ENCODE measurements around the gene GH1.
A peak's percentile ranks its signal among the peaks of the same experiment; 100 is the strongest.
"Not testable (repeated sequence)": the region's sequence is repeated elsewhere in the genome, so short reads cannot be mapped to it uniquely, and the experiment has no call there.

The GH1 gene

DNA sequence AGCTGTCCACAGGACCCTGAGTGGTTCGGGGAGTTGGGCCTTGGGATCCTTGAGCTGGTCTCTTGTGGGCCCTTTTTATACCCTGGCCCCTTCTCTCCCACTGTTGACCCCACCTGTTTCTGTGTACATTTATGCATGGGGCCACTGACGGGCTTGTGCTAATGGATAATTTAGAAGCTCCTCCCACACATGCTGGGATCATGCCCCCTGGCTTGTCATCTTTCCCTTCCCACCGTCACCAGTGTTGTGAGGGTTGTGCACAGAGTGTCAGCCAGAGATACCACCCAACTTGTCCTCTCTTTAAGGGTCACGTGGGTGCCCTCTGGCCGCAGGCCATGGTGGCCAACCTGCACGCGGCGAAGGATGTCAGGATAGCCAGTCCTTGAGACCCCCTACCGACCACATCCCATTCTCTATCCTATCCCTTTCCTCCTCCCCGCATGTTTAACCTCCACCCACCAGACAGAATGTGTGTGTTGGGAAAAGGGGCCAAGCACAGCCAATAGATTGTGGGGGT is at the start of gene GH1:
TSS of gene GH1 (minus strand) at position 51 of the 517 bp plus-strand sequence. CDS start 63 bp downstream, outside the sequence.
- not testable (repeated sequence) for DNase-seq

DNA sequence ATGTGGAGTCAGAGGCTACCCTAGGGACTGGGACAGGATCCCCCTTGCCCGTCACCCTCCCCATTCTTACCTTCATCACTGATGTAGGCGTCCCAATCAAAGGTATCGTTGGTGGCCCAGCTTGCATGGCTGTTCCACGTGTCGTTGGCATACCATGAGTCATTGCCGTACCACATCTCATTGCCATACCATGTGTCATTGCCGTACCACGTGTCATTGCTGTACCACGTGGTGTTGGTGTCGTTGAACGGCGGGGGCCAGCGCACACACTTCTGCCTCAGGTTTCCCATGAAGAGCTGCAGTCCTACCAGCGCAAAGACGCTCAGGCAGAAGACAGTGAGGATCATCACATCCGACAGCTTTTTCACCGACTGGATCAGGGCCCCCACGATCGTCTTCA is 49.3 kb upstream of the GH1 start:
- no peak for DNase-seq

DNA sequence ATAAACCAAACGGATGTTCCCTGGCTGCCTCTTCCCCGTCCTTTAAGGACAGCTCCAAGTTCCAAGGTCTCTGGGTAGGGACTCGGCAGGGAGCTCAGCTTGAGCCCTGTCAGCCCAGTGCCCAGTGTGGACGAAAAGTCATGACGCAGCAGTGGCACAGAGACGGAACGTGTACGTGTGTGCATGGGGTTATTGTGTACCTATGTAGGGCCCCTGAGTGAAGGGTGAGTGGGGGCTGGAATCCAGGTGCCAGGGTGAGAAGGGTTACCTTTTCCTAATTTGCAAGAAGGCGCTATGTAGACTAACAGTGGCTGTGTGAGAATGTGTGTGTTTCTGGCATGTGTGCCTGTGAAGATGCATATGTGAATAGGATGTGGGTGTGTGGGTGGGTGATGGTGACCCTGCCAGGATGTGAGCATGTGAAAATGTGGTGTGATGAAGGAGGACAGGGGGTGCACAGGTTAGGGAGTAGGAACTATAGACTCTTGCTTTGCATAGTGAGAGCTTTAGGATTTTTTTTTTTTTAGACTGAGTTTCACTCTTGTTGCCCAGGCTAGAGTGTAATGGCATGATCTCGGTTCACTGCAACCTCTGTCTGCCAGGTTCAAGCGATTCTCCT is 48.1 kb upstream of the GH1 start:
- DNase-seq = no peak

DNA sequence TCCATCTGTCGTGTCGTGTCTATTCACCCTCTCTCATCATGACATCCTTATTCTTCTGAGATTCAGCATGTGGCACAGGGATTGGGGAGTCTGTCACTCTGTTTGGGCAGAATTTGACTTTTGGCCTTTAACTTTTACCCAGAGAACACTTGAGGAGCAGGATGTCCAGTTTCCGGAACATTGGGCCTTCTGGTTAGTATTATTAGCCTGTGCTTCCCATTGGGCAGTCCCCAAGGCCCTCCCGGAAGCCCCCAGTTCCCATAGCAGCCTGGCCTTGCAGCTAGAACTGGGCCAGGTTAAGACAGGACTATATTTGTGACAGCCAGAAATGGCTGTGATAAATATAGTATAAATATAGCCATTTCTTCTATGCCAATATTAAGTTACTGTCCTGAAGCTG is 44.5 kb upstream of the GH1 start:
- no peak for DNase-seq

DNA sequence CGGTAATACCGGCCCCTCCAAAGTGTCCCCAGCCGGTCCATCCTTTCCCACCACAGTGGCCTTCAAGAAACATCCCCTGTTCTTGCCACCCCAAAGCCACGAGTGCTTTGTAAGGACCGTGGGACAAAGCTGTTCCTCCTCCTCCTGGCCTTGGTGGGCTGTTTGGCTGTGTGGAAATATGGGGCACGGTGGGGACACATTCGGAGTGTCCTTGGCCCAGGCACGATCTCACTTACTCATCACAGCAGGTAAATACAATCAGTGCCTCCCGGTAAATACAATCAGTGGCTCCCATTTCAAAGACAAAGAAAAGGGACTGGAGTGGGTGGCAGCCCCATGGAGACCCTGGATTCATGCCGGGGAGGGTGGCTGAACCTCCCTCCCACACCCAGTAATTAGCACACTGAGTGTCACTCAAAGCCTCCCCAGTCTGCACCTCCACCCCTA is 43.7 kb upstream of the GH1 start:
- DNase-seq = peak in 1 of 2 experiments; percentile 32

DNA sequence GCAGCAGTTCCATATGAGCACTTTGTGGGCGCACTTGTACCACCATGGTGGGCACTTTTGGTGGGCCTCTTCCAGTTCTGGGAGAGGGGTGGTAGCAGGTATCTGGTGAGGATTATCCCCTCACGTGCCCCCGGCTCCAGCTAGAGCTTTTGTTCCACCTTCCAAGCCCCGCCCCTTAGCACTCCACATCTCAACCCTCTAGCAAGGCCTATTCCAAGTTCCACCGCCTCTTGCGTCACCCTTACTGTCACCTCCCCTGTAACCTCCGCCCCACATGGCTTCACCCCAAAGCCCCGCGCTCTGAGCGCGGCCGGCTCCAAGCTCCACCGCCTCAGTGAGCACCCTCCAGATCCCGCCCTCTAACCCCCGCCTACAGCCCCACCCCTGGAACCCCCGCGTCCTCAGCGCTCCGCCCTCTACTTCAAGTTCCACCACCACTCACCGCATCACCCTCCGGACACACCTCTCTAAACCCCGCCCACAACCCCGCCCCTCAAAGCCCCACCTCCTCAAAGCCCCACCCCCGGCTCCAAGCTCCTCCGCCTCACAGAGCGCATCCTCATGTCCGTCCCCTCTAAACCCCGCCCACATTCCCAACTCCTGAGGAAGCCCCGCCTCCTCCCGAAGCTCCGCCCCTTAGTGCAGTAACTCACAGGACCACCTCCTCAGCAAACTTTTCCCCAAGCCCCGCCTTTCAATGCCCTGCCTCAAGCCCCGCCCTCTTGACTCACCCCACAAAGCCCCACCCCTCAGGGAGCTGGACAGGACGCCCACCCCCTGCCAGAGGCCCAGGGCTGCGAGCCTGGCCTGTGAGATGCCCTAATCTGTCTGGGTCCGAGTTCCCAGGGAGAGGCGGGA is 42.9 kb upstream of the GH1 start:
- DNase-seq = no peak

DNA sequence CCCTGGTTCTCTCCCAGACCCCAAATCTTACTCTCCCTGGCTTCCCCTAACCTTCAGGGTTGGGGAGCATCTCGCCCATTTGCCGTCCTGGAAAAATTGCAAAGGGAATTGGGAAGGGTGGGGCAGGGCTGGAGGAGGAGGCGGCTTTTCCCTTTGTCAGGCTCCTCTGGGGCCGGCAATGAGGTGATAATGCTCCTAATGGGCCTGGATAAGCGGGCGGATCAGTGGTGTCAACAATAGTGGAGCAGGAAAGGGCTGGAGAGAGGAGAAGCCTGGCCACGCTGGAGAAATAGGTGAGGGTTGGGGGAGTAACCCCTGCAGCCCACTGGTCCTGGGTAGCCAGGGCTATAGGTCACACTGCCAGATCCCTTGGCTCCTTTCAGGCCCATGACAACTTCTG is 41.8 kb upstream of the GH1 start:
- DNase-seq = no peak

DNA sequence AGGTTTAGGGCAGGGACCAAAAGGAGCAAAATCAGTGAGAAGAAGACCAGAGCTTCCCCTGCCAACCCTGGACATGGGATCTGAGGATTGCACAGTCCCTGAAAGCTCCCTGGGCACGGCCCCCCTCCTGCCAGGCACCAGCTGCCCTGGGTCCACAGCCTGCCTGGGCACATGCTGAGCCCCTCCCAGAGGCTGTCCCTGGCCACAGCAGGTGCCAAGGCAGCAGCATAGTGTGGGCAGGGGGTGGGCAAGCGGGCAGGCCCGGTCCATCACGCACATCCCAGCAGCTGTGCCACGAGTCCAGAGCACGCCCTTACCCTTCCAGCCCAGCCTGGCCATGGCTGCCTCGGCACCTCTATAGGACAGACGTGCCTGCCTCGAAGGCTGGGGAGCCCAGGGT is 41.4 kb upstream of the GH1 start:
- DNase-seq = peak in 1 of 2 experiments; percentile 43

DNA sequence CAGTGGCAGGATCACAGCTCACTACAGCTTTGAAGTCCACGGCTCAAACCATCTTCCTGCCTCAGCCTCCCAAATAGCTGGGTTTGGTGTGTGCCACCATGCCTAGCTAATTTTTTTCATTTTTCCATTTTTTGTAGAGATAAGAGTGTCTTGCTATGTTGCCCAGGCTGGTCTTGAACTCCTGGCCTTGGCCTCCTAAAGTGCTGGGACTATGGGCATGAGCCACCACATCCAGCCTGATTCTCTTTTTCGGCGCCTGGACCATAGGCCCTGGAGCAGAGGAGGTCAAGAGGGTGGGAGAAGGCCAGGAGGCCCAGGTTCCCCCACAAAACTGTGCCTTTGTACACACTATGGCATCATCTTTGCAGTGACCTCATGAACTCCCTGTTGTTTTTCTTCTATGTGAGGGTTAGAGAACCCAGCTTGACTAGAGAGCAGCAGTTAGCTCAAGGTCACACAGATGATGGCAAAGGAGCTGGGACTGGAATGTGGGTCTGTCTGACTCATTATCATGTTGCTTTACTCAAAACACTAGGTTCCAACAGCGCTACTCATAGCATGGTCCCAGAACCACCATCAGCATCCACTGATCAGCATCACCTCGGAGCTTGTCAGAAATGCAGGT is 37.8 kb upstream of the GH1 start:
- DNase-seq = no peak

DNA sequence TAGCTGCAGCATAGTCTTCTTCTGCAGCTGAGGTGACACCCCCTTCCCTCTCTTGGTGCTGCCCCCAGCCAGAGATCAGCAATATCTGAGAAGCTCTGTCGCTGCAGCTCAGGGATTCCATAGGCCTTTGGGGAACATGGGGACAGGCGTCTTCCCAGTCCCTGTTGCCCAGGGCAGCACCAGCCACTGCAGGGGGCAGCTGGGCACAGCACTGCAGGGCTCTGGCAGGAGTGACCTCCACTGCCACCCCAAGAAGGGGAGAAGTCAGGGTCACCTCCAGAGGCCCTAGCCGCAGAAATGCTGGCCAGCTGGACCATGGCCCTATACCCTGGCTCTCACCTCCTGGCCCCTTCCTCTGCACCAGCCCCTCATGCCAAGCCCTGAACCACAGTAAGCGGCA is 37.2 kb upstream of the GH1 start:
- no peak for DNase-seq

DNA sequence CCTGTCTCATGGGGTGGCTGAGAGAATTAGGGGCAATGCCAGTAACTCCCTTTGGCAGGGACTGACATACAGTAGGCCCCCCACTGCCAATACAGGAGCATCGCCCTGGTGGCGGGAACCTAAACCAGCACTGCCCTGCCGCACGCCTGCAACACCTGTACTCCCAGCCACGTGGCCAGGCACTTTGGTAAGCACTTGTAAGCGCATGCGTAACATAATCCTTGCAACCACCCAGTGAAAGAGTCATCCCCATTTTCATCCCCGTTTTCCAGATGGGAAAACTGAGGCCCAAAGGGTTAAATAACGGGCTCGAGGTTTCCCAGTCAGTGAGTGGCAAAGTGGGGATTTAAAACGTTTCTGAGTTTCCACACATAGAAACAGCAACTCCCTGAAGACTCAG is 36.6 kb upstream of the GH1 start:
- DNase-seq = no peak

DNA sequence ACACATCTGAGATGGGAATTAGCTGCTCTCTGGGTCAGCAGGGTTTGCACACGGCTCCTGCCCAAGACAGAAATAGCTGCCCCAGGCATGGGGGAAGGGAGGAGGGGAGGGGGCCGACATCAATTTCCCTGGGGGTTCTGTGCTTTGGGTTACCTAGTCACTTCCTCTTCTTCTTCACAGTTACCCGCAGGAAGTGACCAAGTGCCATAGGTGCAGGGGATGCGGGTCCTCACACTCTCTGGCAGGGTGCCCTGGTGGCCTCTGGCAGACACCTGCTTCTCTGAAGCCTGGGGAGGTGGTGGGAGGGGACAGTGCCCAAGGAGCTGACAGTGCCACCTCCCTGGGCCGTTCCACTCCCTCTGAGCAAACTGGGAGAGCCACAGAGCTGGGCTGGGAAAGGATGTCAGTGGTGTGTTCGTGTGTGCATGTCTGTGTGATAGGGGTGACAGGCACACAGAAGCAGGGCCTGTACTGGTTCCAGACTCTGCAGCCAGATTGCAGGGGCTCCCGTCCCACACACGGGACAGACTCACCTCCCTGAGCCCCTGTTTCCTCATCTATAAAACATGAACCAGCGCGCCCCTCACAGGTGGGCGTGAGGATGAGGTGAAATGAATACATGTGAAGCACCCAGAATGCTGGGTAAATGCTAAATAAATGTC is 35.9 kb upstream of the GH1 start:
- DNase-seq = peak in 1 of 2 experiments; percentile 43

DNA sequence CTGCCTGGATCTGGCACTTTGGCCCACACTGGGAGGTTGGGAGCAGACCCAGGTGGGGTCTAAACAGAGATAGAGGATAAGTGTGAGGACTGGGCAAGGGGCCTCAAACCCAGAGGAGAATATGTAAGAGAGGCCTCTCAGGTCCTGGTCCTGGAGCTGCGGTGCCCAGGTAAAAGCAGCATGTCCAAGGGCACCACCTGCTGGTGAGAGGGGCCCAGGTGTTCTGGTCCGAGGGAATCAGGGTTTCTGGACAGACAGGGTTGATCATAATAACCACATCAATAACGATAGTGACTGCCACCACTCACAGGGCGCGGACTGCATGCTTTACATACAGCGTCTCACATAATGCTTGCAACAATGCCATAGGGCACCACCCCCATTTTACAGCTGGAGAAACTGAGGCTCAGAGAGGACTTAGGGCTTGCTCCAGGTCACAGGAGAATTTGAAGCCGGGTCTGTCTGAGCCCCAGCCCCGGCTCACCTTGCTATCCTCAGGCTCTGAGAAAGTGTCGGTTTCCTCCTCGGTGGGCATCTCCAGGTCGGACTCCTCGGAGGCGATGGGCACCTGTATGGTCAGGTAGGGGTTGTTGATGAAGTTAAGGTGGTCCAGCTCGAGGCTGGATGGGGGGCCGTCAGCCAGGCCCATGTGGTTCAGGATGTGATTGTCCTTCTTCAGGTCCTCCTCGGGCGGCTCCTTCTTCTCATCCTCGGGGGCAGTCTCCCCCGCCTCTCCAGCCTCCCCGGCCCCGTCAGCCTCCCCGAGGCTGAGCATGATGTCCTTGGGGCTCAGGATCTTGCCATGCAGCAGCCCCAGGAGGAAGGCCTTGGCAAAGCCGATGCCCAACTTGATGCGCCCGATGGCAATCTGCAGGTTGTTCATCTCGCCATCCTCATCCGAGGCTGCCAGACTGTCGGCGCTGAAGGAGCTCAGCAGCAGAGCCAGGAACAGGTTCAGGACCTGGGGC is 32.6 kb upstream of the GH1 start:
- DNase-seq = peak in 1 of 2 experiments; percentile 15

DNA sequence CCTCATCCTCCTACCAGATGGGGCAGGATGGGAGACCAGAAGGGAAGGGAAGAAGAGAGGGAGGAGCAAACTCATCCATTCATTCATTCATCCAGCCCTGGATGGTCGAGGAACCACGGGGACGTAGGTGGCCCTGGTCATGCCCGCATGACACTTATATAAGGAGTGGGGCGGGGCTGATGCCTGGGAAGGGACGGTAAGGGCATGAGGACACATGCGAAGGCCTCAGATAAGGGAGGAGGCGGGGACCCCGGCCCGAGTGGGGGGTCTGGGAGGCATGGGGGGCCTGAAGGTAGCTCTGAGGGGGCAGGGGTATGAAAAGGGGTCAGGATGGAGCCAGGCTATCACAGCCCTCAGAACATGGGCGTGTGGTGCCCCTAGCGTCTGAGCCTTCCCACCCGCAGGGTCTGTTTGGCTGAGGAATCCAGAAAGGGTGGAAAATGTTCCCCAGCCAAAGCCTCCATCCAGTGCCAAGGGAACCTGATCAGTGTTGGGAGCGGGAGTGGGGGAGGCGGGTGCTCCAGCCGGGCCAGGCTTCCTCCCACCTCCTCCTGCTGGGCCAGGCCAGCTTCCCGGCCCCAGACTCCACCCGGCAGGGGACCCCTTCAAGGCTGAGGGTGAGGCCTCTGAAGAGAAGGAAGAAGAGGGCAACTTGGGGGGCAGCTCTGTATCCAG is 31.1 kb upstream of the GH1 start:
- no peak for DNase-seq

DNA sequence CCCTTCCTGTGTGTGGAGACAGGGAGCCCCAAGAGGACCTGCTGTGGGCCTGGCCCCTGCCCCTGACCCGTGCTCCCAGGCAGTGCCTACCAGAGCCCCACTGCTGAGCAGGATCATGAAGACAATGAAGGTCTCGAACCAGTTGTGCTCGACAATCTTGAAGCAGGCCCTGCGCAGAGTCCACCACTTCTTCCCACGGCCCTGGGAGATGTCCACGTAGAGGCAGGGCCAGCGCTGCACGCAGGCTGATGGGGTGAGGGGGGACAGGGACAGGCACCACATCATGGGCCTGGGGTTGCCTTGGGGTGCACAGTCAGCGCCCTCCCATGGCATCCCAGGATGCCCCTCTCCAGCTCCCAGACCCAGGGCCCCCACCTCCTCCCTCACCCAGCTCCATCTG is 29.9 kb upstream of the GH1 start:
- DNase-seq = no peak

DNA sequence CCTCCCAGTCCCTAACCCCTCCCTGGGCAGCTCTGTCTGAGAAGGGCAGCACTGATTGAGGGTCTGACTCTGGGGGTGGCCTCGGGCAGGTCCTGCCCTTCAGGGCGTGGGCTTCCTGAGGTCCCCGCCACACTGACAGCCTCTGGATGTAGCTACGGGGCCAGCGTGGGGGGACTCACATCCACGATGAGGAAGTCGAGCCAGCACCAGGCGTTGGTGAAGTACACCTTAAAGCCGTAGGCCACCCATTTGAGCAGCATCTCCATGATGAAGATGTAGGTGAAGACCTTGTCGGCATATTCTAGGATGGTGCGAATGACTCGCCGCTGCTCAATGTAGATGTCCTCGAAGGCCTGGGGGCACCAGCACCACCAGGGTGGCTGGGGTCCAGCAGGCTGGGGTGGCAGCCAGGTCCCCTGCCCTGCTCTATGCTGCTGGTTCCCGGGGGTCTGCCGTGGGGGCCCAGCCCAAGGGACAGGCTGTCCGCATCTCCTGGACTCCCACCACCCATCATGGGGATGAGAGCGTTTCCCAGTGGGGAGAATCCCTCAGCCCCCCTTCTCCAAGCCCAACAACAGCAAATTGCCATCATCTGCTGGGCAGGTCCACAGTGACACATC is 29.2 kb upstream of the GH1 start:
- DNase-seq = no peak

DNA sequence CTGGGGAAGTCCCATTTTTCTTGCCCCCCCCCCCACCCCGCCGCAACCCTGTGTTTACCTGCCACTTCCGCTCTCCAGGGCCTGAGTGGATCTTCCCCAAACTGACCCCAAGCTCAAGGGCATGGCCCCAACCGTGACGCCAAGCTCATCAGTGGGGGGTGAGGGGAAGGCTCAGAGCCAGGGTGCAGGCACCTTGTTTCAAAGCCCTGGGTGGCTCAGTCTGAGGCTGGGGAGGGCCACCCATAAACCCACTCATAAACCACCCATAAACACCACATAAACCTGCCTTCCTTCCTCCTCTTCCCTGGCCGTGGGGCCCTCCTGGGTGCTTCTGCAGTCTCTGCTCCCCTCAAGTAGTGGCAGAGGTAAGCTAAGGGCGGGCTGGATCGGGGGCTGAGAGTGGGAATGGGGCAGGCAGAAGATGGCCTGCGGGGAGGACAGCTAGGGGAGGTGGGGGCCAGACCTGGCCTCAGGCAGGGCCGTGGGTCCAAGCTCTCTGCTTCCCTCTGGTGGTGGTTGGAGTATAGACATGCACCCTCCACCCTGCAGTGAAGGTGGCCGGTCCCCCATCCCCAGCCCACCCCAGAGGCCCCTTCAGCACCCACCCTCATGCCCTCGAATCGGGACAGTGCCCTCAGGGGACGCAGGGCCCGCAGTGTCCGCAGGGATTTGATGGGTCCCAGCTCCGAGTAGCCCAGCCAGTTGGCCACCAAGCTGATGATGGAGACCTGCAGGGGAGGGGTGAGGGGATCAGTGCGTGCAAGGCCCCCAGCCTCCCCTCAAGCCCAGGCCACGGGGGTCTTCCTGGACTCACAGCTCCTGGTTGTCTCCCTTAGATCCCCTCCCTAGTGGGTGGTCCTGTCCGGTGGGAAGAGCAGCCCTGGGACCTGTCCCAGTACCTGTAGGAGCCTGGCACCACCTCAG is 28.1 kb upstream of the GH1 start:
- DNase-seq = peak; percentile 23 to 38

DNA sequence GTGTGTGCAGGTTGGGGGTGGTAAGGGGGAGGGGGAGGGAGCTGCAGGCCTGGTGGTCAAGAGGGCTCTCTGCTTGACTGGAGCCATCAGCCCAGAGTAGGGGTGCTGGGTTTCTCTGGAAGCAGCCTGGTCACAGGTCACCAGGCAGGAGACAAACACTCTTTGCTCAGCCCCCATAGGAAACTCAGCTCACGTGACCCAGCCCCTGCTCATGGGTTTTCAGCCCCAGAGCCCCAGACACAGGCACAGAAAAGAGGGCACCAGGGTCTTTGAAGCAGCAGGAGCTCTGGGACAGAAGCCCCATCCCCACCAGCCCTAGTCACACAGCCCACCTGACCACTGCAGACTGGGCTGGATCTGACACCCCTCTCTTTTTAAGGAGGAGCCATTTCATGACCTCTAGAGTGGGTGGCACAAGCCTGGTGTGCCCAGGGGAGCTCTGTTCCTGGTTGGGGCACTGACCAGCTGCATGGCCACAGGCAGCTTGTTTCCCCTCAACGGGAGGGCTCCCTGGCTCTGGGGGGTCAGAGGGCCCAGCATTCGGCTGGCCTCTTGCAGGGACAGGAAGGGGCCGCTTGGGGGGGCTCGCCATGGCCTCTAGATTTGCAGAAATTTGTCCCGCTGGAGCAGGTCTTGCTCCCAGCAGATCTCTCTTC is 27.3 kb upstream of the GH1 start:
- DNase-seq = no peak

All from NCI-H2081 (cell line).